ENCODE data around the gene ART1. TPM values are rescaled to one million over a fixed set of nuclear protein-coding genes. Genes with fewer than 3 reads are reported as not detected.
A peak's percentile ranks its signal among the peaks of the same experiment; 100 is the strongest.

Gene ART1
- total RNA-seq, 1 experiment from 2014 or later, result not detected

GRCh38 chr11:3671334-3672254 lies 26.7 kb downstream of the ART1 start, which contains the start of gene CHRNA10:
Gene CHRNA10 (minus strand): TSS chr11:3671384. CDS start chr11:3671312, 72 bp downstream.
- Histone ChIP-seq H4K5ac (ENCODE audit: insufficient read length, low read depth, low read length) (no peak within 1 kb of the TSS), H3T11ph (ENCODE audit: low read length) (no peak within 1 kb of the TSS), H4K20me1 (ENCODE audit: control insufficient read depth, insufficient read depth, insufficient read length) (no peaks in the 10 kb centered on the region), H2AFZ (ENCODE audit: low read length) (no peak within 1 kb of the TSS), H2BK20ac (ENCODE audit: low read depth, low read length, poor library complexity, severe bottlenecking) (no peak within 1 kb of the TSS), H3K27me3 (ENCODE audit: insufficient read depth, low read length) (no peaks in the 10 kb centered on the region), H3K14ac (ENCODE audit: insufficient read depth, low read length) (no peak within 1 kb of the TSS; the same call in 1 of the 2 replicates), H3K23me2 (ENCODE audit: insufficient read length, low read depth, low read length, poor library complexity, severe bottlenecking) (no peaks in the 10 kb centered on the region), H3K79me1 (ENCODE audit: insufficient read depth, low read depth, low read length, poor library complexity, severe bottlenecking) (no peaks in the 10 kb centered on the region), H3K27ac (ENCODE audit: insufficient read length, low read depth, low read length) (no peak within 1 kb of the TSS), H3K56ac (ENCODE audit: insufficient read length, low read depth, low read length) (no peak within 1 kb of the TSS), H3K4me1 (ENCODE audit: insufficient read depth, low read length) (no peaks in the 10 kb centered on the region), H3K23ac (ENCODE audit: insufficient read length, low read depth, low read length) (no peak within 1 kb of the TSS), H3K9me3 (ENCODE audit: control insufficient read depth, low read depth, low read length) (no peaks in the 10 kb centered on the region), H2BK120ac (ENCODE audit: low read depth, low read length, poor library complexity, severe bottlenecking) (no peak within 1 kb of the TSS), H2BK5ac (ENCODE audit: insufficient read length, low read length) (no peak within 1 kb of the TSS), H3K79me2 (ENCODE audit: insufficient read depth, low read length) (no peaks in the 10 kb centered on the region), H3K9ac (ENCODE audit: extremely low read depth, insufficient read length, low read length) (no peak within 1 kb of the TSS), H4K8ac (replicated peaks; ENCODE audit: insufficient read length, low read depth, low read length) (no peak within 1 kb of the TSS), H2BK12ac (ENCODE audit: insufficient read length, low read depth, low read length) (no peak within 1 kb of the TSS), H2BK15ac (ENCODE audit: low read depth, low read length) (no peak within 1 kb of the TSS), H3K4ac (ENCODE audit: low read depth, low read length) (no peak within 1 kb of the TSS), H3K4me2 (ENCODE audit: insufficient read depth, insufficient read length, low read length) (no peak within 1 kb of the TSS), H2AK5ac (ENCODE audit: insufficient read length, low read length) (no peak within 1 kb of the TSS), H4K91ac (ENCODE audit: insufficient read length, low read depth, low read length) (no peak within 1 kb of the TSS), H3K18ac (ENCODE audit: insufficient read length, low read depth, low read length) (peak within 1 kb of the TSS; percentile 21)
- Mint-ChIP-seq H3K4me1 (peaks cover 0 to 9% of the 10 kb centered on the region in 2 experiments; a peak in 2 of 4 replicates), H3K27me3 (ENCODE audit: low read depth) (no peaks in the 10 kb centered on the region), H3K9me3 (no peaks in the 10 kb centered on the region), H3K4me3 (no peak within 1 kb of the TSS), H3K36me3 (ENCODE audit: insufficient read depth in 1 of 3, low read depth in 3 of 3) (peaks cover 19 to 59% (median 24%) of the 10 kb centered on the region in 3 experiments), H3K27ac (peak within 1 kb of the TSS; percentile 28 to 89 (median 79); a peak in 6 of 7 replicates)
- peak; percentile 31 for DNase-seq
- no peak for TF ChIP-seq CTCF (conservative IDR thresholded peaks at IDR 0.05)
- WGBS (ENCODE audit: extremely low coverage, insufficient read length, low lambda C conversion rate), result no CpG with 5 or more reads among the region's 9 CpGs
